ENCODE measurements around the gene ZNF778.
"Not testable (repeated sequence)": the region's sequence is repeated elsewhere in the genome, so short reads cannot be mapped to it uniquely, and the experiment has no call there.

Gene ZNF778

DNA sequence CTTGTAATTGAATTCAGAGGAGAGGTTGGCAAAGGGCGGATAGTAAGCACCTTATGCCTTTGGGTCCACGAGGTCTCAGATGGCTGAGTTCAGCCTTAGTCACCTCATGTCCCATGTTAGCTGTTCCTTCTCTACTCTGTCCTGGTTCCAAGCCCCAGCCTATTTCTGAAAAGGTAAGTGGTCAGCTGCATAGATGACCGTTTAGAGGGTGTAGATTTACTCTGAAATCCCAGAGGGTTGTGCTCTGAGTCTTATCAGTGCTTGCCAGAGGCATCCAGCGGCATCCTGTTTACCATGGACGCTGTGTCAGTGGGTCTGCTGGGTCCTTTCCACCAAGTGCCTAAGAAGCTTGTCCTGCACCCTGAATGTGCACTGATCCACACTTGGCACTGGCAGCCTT, 1.9 kb downstream of the ZNF778 start:
- DNase-seq, result no peak

- DNase-seq, result no peak
Observed at GRCh38 chr16:89221604-89222003, 4.1 kb downstream of the ZNF778 start.

DNA sequence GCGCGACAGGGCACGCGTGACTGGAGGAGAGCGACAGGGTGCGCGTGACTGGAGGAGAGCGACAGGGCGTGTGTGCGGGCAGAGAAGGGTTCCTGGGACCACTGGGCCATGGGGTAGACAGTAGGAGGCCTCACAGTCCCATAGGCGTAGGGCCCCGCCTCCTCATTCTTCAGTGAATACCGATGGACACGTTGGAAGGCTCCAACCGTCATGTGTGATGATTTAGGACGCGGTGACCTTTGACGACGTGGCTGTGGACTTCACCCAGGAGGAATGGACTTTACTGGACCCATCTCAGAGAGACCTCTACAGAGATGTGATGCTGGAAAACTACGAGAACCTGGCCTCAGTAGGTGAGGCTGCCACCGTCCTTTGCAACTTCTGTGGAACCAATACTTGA, 5.4 kb downstream of the ZNF778 start:
- DNase-seq, result no peak

DNA sequence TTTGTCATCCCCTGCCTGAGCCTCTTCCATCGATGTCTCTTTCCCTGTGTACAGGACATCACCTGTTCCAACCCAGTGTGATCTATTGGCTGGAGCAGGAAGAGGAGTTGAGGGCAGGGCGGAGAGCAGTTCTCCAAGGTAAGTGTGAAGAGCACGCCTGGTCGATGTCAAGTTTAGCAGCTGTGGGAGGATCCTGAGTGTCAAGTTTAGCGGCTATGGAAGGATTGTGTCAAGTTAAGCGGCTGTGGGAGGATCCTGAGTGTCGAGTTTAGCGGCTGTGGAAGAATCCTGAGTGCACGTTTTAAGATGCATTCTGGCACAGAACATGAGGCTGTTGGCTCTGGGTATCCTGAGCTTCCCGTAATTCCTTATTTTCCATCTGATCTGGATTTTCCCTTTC, 7.2 kb downstream of the ZNF778 start:
- no peak for DNase-seq

DNA sequence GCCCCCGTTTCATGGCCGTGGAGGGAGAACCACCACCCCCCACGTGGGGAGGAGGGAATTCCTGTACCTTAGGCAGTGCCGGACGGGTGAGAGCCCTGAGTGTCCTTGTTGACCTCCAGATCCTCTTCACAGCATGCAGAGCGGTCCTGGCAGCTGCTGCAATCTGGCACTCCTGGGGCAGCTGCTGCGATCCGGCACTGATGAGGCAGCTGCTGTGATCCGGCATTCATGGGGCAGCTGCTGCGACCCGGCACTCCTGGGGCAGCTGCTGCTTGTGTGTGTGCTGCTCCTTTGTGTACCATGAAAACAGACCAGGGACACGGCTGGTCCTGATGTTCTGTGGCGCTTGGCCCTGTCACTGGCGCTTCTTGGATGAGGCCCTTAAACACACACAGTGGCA, 12.8 kb downstream of the ZNF778 start:
- DNase-seq, result no peak

GRCh38 chr16:89232107-89232506, 14.6 kb downstream of the ZNF778 start:
- no peak for DNase-seq

DNA sequence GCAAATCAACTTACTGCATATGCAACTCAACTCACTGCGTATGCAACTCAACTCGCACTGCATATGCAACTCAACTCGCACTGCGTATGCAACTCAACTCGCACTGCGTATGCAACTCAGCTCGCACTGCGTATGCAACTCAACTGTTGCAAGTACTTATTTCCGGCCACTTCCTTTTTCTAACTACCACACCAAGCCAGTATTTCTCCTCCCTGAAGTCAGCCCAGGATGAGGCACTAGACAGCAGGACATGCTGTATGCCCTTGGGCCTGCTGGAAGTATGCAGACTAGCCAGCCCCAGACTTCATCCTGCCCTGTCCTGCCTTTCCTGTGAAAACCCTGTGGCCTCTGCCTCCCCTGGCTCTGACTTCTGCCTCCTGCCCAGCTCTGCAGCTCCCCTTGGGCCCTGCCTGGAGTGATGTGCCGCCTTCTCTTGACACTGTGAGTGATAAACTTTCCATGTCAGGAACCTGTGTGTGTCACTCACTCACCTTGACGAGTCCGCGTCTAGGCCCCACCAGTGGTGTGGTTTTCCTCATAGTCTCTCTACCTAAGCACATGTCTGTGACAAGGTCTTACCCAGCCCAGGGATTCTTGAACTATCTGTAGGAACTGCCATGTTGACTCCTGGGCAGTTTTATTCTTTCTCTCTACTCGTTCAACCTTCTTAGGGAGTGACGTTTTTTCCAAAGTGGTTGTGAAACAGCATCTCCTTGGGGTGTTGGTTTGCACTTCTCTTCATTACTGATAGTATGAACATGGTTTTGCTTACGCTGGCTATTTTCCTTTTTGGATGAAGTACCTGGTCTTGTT, 16.4 kb downstream of the ZNF778 start:
- no peak for DNase-seq

GRCh38 chr16:89237733-89238132, 20.2 kb downstream of the ZNF778 start:
- DNase-seq, result no peak

DNA sequence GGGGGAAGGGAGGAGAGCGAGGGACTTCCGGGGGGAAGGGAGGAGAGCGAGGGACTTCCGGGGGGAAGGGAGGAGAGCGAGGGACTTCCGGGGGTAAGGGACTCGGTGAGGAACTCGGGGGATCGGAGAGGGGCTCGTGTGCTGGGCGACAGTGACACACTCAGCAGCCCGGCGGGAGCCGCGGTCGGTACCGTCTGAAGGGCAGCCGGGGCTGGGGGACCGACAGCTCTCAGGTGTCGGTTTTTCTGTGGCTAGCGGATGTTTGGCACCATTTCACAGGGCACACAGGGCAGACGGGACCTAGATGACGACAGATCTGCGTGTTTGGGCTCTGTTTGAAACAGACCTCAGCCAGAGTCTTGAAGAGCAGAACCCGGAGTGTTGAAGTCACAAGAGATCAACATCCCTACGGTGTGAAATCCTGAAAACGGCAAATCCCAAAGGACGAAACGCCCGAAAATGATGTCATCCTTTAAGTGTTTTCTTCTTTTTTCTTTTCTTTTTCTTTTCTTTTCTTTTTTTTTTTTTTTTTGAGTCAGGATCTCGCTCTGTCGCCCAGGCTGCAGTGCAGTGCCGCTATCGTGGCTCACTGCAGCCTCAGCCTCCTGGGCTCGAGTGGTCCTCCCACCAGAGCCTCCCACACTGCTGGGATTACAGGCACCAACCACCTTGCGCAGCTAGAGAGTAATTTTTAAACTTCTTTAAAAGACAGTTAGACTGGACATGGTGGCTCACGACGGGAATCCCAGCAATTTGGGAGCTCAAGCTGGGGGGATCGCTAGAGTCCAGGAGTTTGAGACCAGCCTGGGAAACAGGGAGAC, 23.9 kb downstream of the ZNF778 start:
- peak; percentile 44 for DNase-seq

DNA sequence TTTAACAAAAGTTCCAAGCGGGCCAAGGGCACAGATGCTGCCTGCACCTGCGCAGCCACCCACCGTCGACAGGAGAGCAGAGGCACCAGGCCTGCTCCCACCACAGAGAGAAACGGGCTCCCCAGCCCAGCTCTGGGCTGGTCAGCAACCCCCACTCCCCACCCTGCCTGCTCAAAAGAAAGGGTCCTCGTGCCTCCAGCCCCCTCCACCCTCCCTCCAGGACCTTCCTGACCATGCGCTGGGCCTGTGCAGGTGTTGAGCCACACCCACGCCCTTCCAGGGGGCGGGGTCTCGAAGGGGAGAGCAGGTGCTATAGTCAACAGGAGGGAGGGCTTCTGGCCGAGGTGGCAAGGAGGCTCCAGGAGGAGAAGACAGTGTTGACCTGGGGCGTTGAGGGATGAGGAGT, 25.3 kb downstream of the ZNF778 start:
- no peak for DNase-seq

DNA sequence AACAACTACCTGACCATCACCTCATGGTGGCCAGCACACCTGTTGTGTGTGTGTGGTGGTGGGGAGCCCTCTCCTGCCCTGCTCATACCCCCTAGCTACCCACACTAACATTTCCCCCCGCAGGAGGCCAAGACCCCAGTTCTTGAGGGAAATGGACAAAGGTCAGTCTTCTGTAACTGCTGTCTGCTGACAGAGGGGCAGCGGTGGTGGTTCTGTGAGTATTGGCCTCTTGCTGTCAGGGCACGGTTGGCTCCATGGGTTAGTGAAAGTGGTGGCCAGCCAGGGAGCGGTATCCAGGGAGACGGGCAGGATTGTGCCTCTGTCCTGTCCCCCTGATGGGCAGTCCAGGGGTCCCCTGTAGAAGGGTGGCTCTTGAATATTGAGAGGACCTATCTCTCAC, 26.2 kb downstream of the ZNF778 start:
- no peak for DNase-seq

GRCh38 chr16:89244264-89244663, 26.8 kb downstream of the ZNF778 start:
- DNase-seq, result not testable (repeated sequence)

- DNase-seq, result no peak
Observed at GRCh38 chr16:89244754-89245153, 27.3 kb downstream of the ZNF778 start.

DNA sequence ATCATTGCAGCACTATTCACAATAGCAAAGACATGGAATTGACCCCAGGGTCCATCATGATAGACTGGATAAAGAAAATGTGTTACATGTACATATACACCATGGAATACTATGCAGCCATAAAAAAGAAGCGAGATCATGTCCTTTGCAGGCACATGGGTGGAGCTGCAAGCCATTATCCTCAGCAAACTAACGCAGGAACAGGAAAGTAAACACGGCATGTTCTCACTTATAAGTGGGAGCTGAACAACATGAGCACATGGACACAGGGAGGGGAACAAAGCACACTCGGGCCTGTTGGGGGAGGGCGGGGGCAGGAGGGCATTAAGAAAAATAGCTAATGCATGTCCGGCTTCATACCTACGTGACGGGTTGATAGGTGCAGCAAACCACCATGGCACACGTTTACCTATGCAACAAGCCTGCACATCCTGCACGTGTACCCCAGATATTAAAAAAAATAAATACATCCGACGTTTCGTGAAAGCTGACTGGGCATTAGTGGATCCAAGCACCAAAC, 28.9 kb downstream of the ZNF778 start:
- DNase-seq, result no peak

DNA sequence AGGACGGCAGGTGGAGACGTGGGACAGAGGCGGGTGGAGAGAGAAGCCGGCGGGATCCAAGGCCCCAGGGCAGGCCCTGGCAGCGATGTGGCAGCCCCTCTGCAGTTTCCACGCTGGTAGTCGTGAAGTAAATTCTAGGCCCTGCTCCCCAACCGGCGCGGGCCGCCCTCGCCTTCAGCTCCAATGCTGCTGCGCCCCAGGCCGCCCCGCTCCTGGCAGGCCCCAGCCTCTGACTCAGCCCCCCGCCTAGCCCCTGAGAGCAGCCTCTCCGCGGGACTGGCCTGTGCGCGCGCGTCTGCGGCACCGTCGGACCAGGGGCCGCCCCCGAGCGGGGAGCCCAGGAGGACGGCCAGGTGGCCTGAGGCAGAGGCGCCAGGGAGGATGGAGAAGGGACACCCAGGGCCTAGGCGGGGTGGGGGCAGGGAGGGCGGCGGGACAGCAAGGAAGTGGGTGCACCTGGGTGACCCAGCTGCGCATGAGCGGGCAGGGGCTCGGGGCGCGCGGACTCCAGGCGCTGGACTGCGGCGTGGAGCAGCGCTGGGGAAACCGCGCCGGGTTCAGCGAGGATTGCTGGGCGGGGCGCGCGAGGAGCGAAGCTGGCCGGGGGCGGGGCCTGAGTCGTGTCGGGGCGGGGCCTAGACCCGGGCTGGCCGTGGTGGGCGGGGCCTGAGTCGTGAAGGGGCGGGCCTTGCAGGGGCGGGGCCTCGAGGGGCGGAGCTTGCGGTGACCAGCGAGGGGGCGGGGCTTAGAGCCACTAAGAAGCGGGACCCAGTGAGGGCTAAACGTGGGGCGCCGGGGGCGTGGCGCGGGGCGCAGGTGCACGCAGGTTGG, 29.6 kb downstream of the ZNF778 start:
- peak; percentile 7 for DNase-seq

- not testable (repeated sequence) for DNase-seq
Observed at GRCh38 chr16:89247734-89248075, 30.2 kb downstream of the ZNF778 start.

GRCh38 chr16:89248196-89248982, 30.9 kb downstream of the ZNF778 start:
- no peak for DNase-seq

- DNase-seq, result no peak
Observed at GRCh38 chr16:89253548-89254287, 36.2 kb downstream of the ZNF778 start.

GRCh38 chr16:89256651-89257254, 39.2 kb downstream of the ZNF778 start:
- DNase-seq, result peak; percentile 65

DNA sequence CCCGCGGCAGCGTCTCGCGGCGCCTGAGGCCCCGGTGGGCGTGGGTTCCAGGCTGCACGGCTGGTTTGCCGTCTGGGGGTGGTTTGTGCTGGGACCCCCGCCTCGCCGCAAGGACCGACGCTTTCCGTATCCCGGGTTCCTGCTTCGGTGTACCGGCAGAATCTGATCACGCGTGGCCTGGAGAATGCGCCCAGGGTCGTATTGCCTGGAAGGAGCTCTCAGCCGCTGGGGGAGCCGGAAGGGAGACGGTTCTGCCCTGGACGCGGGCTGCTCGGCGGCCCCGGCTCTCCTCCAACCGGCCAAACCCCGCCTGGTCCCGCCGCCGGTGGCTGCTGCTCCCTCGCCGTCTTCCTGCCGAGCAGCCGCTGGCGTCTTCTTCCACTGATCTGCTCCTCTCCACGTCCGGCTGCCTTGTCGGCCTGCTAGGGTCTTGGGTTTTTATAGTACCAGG, 39.8 kb downstream of the ZNF778 start:
- no peak for DNase-seq

Data from NCI-H2029 (cell line).